GM12874 (cell line): ENCODE results near the gene ACAT1.
A peak's percentile ranks its signal among the peaks of the same experiment; 100 is the strongest.

Source experiments
- TF ChIP-seq, protein P1 (sequence below): IDR thresholded peaks from 2 replicates; pipeline ENCODE4 v1.5.1; 2011; ENCODE audit warnings: low read depth, mild to moderate bottlenecking, control low read depth, low read length, moderate library complexity; ENCODE audit not compliant: insufficient read depth

The ACAT1 gene

DNA sequence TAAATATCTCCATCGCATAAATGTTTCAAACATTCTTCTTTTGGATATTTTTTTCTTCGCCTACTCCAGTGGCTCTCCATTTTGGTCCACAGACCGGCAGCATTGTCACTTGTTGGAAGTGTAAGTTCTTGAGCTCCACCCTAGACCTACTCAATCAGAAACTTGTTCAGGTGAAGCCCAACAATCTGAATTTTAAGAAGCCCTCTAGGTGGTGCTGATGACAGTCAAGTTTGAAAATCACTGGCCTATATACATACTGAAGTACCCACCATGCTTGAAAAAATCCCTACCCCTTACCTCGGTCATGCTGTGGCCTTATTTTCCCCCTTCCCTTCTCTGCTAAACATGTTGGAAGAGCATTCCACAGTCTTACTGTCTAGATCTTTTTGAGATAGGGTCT is 10.2 kb upstream of the ACAT1 start:
- TF ChIP-seq, protein P1, sequence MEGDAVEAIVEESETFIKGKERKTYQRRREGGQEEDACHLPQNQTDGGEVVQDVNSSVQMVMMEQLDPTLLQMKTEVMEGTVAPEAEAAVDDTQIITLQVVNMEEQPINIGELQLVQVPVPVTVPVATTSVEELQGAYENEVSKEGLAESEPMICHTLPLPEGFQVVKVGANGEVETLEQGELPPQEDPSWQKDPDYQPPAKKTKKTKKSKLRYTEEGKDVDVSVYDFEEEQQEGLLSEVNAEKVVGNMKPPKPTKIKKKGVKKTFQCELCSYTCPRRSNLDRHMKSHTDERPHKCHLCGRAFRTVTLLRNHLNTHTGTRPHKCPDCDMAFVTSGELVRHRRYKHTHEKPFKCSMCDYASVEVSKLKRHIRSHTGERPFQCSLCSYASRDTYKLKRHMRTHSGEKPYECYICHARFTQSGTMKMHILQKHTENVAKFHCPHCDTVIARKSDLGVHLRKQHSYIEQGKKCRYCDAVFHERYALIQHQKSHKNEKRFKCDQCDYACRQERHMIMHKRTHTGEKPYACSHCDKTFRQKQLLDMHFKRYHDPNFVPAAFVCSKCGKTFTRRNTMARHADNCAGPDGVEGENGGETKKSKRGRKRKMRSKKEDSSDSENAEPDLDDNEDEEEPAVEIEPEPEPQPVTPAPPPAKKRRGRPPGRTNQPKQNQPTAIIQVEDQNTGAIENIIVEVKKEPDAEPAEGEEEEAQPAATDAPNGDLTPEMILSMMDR, result no peak

GRCh38 chr11:108112057-108112456 is 9.3 kb upstream of the ACAT1 start:
- TF ChIP-seq, protein P1, result no peak

DNA sequence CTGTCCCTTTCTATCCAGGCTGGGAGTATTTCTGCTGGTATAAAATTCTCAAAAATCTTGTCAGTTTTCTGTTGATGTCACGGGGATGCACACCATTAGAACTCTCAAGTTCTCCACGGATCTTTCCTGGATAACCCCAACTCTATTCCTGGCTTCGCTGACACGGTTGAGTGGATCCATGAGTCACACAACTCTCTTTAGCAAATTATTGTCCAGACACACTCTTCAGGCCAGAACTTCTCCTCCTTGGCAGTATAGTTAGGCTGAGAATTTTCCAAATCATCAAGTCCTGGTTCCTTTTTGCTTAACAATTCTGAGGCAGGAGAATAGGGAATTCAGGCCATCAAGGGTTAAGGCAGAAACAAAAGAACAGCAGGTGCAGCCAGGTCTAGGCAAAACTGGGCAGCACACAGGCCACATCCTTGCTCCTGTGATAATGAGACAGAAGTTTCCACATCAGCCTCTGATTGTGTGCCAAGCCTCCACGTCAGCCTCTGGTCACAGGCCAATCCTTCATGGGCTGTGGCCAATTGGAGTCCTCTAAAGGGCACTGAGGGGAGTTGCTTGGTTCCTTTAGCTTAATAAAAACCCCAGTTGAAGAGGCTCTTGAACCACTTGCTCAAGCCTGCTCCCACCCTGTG is 5.7 kb upstream of the ACAT1 start:
- TF ChIP-seq, protein P1, result no peak

- TF ChIP-seq, protein P1, result peak; percentile 22; the same call in 1 of the 2 replicates
Observed at GRCh38 chr11:108117746-108118371, 3.5 kb upstream of the ACAT1 start.

DNA sequence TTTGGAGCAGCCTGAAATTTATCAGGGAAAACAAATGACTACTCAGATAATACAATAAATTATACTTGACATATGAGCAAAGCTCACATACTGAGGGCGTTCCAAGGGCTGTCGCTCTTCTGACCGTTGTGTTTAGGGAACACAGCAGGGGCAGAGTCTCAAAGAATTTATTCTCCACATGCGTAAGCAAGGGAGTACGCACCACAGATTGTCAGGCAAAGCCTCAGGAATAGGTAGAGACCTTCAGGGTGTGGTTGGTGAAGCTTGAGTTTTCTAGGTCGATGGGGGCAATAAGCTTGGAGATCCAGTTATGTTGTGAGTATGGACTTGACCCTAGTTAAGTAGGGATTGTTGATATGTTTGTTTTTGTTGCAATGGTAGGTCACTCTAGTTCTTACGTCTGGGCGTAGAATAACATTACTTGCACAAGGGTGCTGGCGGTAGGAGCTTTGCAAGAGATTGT is 830 bp downstream of the ACAT1 start:
- TF ChIP-seq, protein P1, result no peak

GRCh38 chr11:108125096-108125495 is 3.7 kb downstream of the ACAT1 start:
- TF ChIP-seq, protein P1, result no peak

DNA sequence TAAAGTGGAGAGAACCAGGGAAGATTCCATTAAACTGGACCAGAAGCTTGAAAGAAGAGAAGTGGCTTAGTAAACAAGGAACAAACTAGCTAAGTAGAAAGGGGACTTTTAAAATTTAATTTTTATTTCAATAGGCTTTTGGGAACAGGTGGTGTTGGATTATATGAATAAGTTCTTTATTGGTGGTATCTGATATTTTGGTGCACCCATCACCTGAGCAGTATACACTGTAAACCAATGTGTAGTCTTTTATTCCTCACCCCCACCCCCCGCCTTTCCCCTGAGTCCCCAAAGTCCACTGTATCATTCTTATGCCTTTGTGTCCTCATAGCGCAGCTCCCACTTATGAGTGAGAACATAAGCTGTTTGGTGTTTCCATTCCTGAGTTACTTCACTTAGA is 7.4 kb downstream of the ACAT1 start:
- TF ChIP-seq, protein P1, result no peak
